Fibroblast of lung (primary cell): ENCODE measurements around the gene TBX4. TPM values are rescaled to one million over a fixed set of nuclear protein-coding genes. Genes with fewer than 3 reads are reported as not detected.

Source experiments
- DNase-seq, 2 donors: peaks; one replicate each; pipeline versions ENCODE4 v3.0.0 to v3.0.0-alpha.2; 2010; ENCODE audit warnings: low read depth in 2 of 2
- H2AFZ ChIP-seq: 2 replicates; pipeline ENCODE4 v1.5.1; 2012; ENCODE audit warnings: low read length, control low read depth, inconsistent platforms
- H3K27ac ChIP-seq: 2 replicates; pipeline ENCODE4 v1.5.1; 2011; ENCODE audit warnings: low read length, control low read depth; ENCODE audit not compliant: insufficient read depth
- H3K27me3 ChIP-seq: 2 replicates; pipeline ENCODE4 v1.5.1; 2011; ENCODE audit warnings: mild to moderate bottlenecking, low read length; ENCODE audit not compliant: control insufficient read depth, insufficient read depth
- H3K36me3 ChIP-seq: 2 replicates; pipeline ENCODE4 v1.5.1; 2011; ENCODE audit warnings: low read length; ENCODE audit not compliant: control insufficient read depth, insufficient read depth
- H3K4me1 ChIP-seq: 2 replicates; pipeline ENCODE4 v1.5.1; 2011; ENCODE audit warnings: low read length; ENCODE audit not compliant: control insufficient read depth, insufficient read depth; ENCODE audit errors: extremely low read depth
- H3K4me2 ChIP-seq: 2 replicates; pipeline ENCODE4 v1.5.1; 2011; ENCODE audit warnings: low read length, control low read depth; ENCODE audit not compliant: insufficient read depth; ENCODE audit errors: extremely low read depth
- H3K4me3 ChIP-seq, 4 experiments: fragments of 200-600 bp in 1 of 4; sonication (generic) in 1 of 4; replicated peaks in 1 of 4; 2 replicates each; pipeline ENCODE4 v1.5.1; 2011 to 2016; ENCODE audit warnings: low read length in 4 of 4, low read depth in 3 of 4, mild to moderate bottlenecking in 3 of 4, control low read depth in 2 of 4, inconsistent platforms in 1 of 4, mixed read lengths in 1 of 4; ENCODE audit not compliant: insufficient read depth in 1 of 4; ENCODE audit errors: control extremely low read depth in 1 of 4
- H3K79me2 ChIP-seq: 2 replicates; pipeline ENCODE4 v1.5.1; 2012; ENCODE audit warnings: mild to moderate bottlenecking, low read length, inconsistent platforms; ENCODE audit not compliant: control insufficient read depth, insufficient read depth
- H3K9ac ChIP-seq: 2 replicates; pipeline ENCODE4 v1.5.1; 2011; ENCODE audit warnings: mild to moderate bottlenecking, low read length, control low read depth; ENCODE audit not compliant: insufficient read depth
- H3K9me3 ChIP-seq: 2 replicates; pipeline ENCODE4 v1.5.1; 2012; ENCODE audit warnings: low read depth, low read length; ENCODE audit not compliant: control insufficient read depth, insufficient read depth
- H4K20me1 ChIP-seq: 2 replicates; pipeline ENCODE4 v1.5.1; 2011; ENCODE audit warnings: low read length; ENCODE audit not compliant: control insufficient read depth, insufficient read depth; ENCODE audit errors: extremely low read depth
- EZH2 ChIP-seq: IDR thresholded peaks from 2 replicates; pipeline ENCODE4 v1.5.1; 2012; ENCODE audit warnings: low read length, control low read depth, mild to moderate bottlenecking; ENCODE audit errors: missing control alignments
- polyA plus RNA-seq, 2 donors: library from polyadenylated mRNA; depleted of rRNA in 1 of 2; stranded (reverse) in 1 of 2; unstranded in 1 of 2; fragments of >200 nt; gene quantifications; 2 replicates each; pipeline ENCODE4 v1.2.1, GENCODE V29; 2011 to 2012; ENCODE audit warnings: missing spikeins in 1 of 2
- total RNA-seq: library from RNA; depleted of rRNA; stranded (reverse); fragments of >200 nt; gene quantifications from 2 replicates; pipeline ENCODE4 v1.2.1, GENCODE V29; 2014
- TF ChIP-seq, protein P1 (sequence below), 2 donors: IDR thresholded peaks in 1 of 2; conservative IDR thresholded peaks in 1 of 2; 1 replicate in 1 of 2; 2 replicates in 1 of 2; pipeline ENCODE4 v1.5.1; 2011 to 2012; ENCODE audit warnings: low read length in 2 of 2, control low read depth in 1 of 2, inconsistent platforms in 1 of 2, low read depth in 1 of 2, mild to moderate bottlenecking in 1 of 2

Gene TBX4
- total and polyA plus RNA-seq, 2 donors (not counting 1 experiment from before 2014, with no cell fraction given), result 44.1 to 93.9 TPM

DNA sequence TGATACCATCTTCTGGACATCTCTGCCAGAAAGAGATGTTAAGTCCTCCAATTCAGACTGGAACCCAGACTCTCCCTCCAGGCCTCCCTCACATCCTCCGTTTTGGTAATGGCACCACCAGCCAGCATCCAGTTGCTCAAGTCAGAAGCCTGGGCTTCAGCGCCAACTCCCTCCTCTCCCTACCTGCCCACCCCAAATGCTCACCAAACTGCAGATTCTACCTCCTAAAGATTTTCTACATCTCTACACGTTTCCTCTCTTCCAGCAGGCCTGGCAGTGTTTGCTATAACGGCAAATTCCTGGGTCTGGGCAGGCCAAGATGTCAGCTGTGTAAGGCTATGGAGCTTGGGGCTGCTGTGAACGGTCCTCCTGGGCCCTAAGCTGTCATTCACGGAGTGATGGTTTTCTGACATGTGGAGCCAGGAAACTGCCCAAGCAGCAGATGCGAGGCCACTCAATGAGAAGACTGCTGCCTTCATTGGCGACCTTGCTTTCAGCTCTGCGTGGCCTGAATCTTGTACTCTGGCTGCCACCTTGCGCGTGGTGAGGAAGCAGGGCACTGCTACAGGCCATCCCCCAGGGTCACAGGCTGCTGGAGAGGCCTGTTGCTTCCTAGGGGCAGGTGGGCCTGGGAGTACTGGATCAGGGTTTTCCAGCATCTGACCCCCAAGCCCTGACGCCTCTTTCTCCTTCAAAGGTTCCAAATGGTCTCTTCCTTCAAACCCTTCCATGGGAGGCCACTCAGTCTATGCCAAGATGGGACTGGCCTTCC is 37.7 kb downstream of the TBX4 start:
- Histone ChIP-seq H3K36me3 (peaks cover 3% of the 10 kb centered on the region), H3K4me2 (no peak overlapping the region), H4K20me1 (no peaks in the 10 kb centered on the region), H3K27me3 (no peaks in the 10 kb centered on the region), H3K4me3 (no peak overlapping the region), H3K27ac (no peak overlapping the region), H2AFZ (no peak overlapping the region), H3K4me1 (peaks cover 26% of the 10 kb centered on the region), H3K79me2 (no peaks in the 10 kb centered on the region), H3K9ac (no peak overlapping the region), H3K9me3 (no peaks in the 10 kb centered on the region)
- DNase-seq, result no peak
- TF ChIP-seq, protein P1, sequence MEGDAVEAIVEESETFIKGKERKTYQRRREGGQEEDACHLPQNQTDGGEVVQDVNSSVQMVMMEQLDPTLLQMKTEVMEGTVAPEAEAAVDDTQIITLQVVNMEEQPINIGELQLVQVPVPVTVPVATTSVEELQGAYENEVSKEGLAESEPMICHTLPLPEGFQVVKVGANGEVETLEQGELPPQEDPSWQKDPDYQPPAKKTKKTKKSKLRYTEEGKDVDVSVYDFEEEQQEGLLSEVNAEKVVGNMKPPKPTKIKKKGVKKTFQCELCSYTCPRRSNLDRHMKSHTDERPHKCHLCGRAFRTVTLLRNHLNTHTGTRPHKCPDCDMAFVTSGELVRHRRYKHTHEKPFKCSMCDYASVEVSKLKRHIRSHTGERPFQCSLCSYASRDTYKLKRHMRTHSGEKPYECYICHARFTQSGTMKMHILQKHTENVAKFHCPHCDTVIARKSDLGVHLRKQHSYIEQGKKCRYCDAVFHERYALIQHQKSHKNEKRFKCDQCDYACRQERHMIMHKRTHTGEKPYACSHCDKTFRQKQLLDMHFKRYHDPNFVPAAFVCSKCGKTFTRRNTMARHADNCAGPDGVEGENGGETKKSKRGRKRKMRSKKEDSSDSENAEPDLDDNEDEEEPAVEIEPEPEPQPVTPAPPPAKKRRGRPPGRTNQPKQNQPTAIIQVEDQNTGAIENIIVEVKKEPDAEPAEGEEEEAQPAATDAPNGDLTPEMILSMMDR (conservative IDR thresholded peaks at IDR 0.05 in 1 of 2, IDR thresholded peaks at IDR 0.05 in 1 of 2; ENCODE audit: low read depth in 1 of 2, low read length in 2 of 2), result no peak
- TF ChIP-seq EZH2, result no peak

DNA sequence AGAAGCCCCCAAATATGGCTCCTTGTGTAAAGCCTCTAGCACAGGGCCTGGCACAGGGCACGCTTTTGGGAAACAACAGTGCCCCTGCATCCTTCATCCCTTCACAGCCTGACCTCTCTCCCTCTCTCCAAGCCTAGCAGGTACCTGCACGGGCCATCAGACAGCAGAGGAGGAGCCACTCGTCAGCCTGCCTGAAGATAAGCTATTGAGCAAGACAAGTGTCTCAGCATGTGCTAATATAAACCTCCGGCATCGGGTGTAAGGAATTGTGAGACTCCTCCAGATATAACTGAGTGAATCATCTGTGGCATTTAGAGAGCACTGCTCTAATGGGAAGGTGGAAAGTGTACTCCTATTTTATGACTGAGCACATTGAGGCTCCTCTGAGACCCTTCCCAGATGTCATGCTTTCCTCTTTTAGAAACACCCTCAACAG is 38.3 kb downstream of the TBX4 start:
- H3K4me1 ChIP-seq, result peaks cover 20% of the 10 kb centered on the region
- no peaks in the 10 kb centered on the region for H3K36me3 ChIP-seq
- H4K20me1 ChIP-seq, result no peaks in the 10 kb centered on the region
- no peak overlapping the region for H3K4me3 ChIP-seq
- no peak overlapping the region for H3K4me2 ChIP-seq
- TF ChIP-seq EZH2, result no peak
- TF ChIP-seq, protein P1 (conservative IDR thresholded peaks at IDR 0.05 in 1 of 2, IDR thresholded peaks at IDR 0.05 in 1 of 2; ENCODE audit: low read depth in 1 of 2, low read length in 2 of 2), result no peak
- H3K9ac ChIP-seq, result no peak overlapping the region
- H3K9me3 ChIP-seq, result no peaks in the 10 kb centered on the region
- DNase-seq, result peak; percentile 79 to 81
- no peak overlapping the region for H2AFZ ChIP-seq
- H3K27me3 ChIP-seq, result no peaks in the 10 kb centered on the region
- H3K27ac ChIP-seq, result peak overlapping the region; percentile 22
- H3K79me2 ChIP-seq, result no peaks in the 10 kb centered on the region

DNA sequence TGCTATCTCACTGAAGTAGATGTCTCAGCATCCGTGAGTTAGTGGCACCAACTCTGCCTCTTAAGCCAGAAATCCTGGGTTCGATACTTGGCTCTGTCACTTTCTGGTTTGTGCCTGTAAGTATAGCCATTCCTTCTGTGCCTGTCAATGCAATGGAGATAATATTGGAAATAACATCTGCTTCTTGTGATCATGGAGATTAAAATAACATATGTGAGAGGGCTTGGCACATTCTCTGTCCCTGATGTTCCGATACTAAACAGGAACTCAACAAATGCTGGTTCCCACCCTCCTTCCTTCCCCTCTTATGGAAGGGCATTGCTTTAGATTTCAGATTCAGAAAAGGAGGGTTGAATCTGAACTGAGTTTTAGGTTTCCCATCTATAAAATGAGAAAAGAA is 39.8 kb downstream of the TBX4 start:
- Histone ChIP-seq H3K4me3 (no peak overlapping the region), H3K9me3 (no peaks in the 10 kb centered on the region), H3K4me1 (peaks cover 11% of the 10 kb centered on the region), H3K27ac (no peak overlapping the region), H4K20me1 (no peaks in the 10 kb centered on the region), H3K79me2 (no peaks in the 10 kb centered on the region), H3K27me3 (no peaks in the 10 kb centered on the region), H3K4me2 (no peak overlapping the region), H3K9ac (no peak overlapping the region), H3K36me3 (no peaks in the 10 kb centered on the region), H2AFZ (no peak overlapping the region)
- TF ChIP-seq, protein P1 (conservative IDR thresholded peaks at IDR 0.05 in 1 of 2, IDR thresholded peaks at IDR 0.05 in 1 of 2; ENCODE audit: low read depth in 1 of 2, low read length in 2 of 2), result no peak
- TF ChIP-seq EZH2, result no peak
- DNase-seq, result no peak
